ENCODE data around the gene TDP2. TPM values are rescaled to one million over a fixed set of nuclear protein-coding genes. Genes with fewer than 3 reads are reported as not detected.
"Not testable (repeated sequence)": the region's sequence is repeated elsewhere in the genome, so short reads cannot be mapped to it uniquely, and the experiment has no call there.

TDP2 gene, protein sequence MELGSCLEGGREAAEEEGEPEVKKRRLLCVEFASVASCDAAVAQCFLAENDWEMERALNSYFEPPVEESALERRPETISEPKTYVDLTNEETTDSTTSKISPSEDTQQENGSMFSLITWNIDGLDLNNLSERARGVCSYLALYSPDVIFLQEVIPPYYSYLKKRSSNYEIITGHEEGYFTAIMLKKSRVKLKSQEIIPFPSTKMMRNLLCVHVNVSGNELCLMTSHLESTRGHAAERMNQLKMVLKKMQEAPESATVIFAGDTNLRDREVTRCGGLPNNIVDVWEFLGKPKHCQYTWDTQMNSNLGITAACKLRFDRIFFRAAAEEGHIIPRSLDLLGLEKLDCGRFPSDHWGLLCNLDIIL
- total RNA-seq = 10 to 100 TPM; 46.0 to 60.2 TPM

DNA sequence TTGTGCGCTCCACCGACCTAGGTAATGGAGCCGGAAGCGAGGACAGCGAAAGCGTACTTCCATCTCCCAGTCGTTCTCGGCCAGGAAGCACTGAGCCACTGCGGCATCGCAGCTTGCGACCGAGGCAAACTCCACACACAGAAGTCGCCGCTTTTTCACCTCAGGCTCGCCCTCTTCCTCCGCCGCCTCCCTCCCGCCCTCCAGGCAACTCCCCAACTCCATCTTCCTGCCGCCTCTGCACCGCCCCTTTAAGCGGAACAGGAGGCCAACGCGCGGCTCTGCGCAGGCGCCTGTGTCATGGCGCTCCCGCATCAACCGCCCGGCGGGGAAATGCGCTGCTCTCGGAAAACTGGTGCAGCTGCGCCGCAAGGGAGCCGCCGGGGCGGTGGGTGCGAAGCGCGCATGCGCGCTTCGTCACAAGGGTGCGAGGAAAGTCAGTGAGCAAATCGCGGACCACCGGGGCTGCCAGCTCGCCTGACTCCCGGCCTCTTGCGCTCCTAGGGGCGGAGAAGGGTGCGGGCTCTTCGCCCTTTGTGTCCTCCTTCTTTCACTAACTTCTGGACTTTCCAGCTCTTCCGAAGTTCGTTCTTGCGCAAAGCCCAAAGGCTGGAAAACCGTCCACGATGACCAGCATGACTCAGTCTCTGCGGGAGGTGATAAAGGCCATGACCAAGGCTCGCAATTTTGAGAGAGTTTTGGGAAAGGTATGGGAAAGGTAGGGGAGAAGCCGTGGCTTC, at the start of gene TDP2, which contains the start of gene ACOT13:
TDP2 (minus strand) TSS at position 259 of the 737 bp plus-strand sequence; CDS start at position 222, 37 bp downstream.
ACOT13 (plus strand) TSS at position 437 of the 737 bp plus-strand sequence; CDS start at position 624, 187 bp downstream.
- peaks cover 5 to 11% of the 10 kb centered on the region in 2 donors for H3K9me3 Mint-ChIP-seq
- H3K36me3 Mint-ChIP-seq = peaks cover 54 to 70% of the 10 kb centered on the region in 2 donors
- H3K27ac Mint-ChIP-seq = peak within 1 kb of the TSS; percentile 97 to 99
- peak; percentile 92 to 98 for DNase-seq (ENCODE audit: low spot score in 2 of 2)
- peak; percentile 95 to 98 for ATAC-seq

DNA sequence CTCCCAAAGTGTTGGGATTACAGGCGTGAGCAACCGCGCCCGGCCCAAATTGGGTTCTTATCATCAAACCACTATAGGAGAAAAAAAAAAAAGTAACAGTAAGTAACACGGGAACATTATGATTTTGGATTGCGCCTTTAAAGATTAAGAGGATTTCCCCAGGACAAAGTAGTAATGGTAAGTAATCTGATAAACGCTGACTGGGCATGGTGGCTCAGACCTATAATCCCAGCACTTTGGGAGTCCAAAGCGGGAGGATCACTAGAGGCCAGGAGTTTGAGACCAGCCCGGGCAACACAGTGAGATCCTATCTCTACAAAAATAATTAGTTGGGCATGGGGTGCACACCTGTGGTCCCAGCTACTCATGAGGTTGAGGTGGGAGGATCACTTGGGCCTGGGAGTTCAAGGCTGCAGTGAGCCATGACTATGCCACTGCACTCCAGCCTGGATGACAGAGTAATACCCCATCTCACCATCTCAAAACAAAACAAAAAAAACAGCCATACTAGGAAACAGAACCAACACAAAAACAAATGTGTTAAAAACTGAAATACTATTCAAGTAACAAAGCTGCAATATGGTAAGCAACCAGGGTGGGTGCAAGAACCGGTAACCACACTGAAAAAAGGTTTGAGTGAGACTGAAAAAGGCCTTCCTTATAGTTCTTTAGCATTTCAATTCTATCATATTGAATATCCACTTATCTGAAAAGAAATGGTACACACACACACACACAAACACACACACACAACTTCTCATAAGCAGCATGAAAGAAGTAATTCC, 44.0 kb upstream of the TDP2 start:
- H3K36me3 Mint-ChIP-seq = peaks cover 11 to 55% of the 10 kb centered on the region in 2 donors
- no peaks in the 10 kb centered on the region for H3K9me3 Mint-ChIP-seq
- ATAC-seq (peak in 1 of 2 donors; percentile 45), DNase-seq (ENCODE audit: low spot score in 2 of 2) (no peak)
- H3K27ac Mint-ChIP-seq = peak overlapping the region in 1 of 2 donors; percentile 91

DNA sequence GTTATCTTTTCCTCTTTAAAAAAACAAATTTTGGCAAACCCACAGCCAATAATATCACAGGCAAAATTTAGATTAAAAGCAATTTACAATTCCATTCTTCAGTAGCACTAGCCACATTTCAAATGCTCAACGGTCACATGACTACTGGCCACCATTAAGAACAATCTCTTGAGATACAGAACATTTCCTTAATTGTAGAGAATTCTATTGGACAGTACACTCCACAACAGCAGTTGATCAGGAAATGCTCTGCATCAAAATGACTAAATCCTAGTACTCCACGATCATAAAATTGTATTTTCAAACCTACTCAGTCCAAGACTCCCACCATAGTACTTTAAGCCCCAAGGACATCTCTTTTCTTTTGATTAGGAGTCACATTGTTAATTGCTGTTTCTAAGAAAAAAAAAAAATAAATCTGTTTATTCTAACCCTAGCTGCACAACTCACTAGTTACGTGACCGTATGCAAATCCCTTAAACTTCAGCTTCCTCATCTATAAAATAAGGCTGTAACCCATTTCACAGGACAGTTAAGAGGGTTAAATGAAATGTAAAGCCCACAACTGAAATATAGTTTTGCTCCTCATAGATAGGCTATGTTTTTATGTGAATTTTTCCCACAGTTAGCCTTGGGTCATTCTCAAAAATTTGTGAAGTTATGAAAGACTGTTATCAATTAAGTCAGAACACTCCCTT, 42.5 kb upstream of the TDP2 start:
- Mint-ChIP-seq H3K27ac (peak overlapping the region in 1 of 2 donors; percentile 15), H3K9me3 (no peaks in the 10 kb centered on the region), H3K36me3 (peaks cover 6 to 51% of the 10 kb centered on the region in 2 donors)
- ATAC-seq (no peak), DNase-seq (ENCODE audit: low spot score in 2 of 2) (no peak)

DNA sequence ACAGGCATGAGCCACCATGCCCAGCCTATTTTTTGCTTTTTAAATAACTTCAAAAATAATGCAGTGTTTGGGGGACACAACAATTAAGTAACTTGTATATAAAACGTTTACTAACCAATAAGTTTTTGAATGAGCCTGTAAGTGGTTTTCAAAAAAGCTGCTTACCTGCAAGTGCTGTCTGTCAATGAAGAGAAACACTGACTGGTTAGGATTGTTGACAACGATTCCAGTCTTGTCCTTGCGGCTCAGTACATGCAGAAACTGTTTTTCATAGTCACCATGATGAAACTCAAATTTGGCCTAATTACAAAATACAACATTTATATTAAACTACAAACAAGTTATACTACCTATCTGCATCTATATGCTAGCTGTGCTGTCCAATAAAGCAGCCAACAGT, 41.9 kb upstream of the TDP2 start:
- DNase-seq (ENCODE audit: low spot score in 2 of 2) (no peak), ATAC-seq (no peak)
- no peaks in the 10 kb centered on the region for H3K9me3 Mint-ChIP-seq
- H3K36me3 Mint-ChIP-seq = peaks cover 11 to 51% of the 10 kb centered on the region in 2 donors
- no peak overlapping the region for H3K27ac Mint-ChIP-seq

DNA sequence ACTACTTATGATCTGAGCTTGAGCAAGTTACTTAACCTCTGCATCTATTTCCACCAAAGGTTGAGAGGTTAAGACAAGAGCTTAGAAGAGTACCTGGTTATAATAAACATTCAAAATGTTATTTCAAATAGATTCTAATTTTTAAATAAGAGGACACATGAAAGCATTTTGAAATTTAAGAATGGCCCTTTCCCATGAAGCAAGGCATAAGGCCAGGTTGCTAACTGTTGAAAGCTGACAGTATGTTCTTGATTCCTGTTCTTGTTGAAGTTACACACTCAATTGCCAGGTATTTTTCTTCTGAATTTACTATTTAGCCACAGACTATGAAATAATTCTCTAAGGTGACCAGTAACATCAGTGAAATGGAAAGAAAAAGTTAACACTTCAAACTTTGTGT, 37.8 kb upstream of the TDP2 start:
- H3K36me3 Mint-ChIP-seq = peaks cover 8 to 38% of the 10 kb centered on the region in 2 donors
- no peaks in the 10 kb centered on the region for H3K9me3 Mint-ChIP-seq
- ATAC-seq (no peak), DNase-seq (ENCODE audit: low spot score in 2 of 2) (no peak)
- no peak overlapping the region for H3K27ac Mint-ChIP-seq

DNA sequence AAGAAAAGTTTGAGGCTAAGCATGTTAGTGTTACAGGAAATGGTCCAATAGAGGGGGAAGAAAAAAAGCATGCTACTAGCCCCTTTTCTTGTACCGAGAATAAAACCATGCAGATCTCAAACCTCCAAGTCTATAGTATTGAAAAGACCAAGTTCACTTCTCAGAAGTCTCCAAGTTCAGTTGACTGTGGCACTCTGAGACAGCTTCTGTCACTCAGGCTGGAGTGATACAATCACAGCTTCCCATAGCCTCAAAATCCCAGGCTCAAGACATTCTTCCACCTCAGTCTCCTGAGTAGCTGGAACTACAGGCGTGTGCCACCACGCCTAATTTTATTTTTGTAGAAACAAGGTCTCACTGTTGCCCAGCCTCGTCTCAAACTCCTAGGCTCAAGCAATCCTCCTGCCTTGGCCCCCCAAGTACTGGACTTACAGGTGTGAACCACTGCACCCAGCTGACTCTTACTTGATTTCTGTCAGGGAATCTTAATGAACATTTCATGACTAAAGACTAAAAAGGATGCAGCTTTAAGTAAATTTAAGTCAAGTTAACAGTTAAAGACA, 36.1 kb upstream of the TDP2 start:
- H3K36me3 Mint-ChIP-seq = peaks cover 8 to 47% of the 10 kb centered on the region in 2 donors
- H3K9me3 Mint-ChIP-seq = no peaks in the 10 kb centered on the region
- ATAC-seq = no peak

DNA sequence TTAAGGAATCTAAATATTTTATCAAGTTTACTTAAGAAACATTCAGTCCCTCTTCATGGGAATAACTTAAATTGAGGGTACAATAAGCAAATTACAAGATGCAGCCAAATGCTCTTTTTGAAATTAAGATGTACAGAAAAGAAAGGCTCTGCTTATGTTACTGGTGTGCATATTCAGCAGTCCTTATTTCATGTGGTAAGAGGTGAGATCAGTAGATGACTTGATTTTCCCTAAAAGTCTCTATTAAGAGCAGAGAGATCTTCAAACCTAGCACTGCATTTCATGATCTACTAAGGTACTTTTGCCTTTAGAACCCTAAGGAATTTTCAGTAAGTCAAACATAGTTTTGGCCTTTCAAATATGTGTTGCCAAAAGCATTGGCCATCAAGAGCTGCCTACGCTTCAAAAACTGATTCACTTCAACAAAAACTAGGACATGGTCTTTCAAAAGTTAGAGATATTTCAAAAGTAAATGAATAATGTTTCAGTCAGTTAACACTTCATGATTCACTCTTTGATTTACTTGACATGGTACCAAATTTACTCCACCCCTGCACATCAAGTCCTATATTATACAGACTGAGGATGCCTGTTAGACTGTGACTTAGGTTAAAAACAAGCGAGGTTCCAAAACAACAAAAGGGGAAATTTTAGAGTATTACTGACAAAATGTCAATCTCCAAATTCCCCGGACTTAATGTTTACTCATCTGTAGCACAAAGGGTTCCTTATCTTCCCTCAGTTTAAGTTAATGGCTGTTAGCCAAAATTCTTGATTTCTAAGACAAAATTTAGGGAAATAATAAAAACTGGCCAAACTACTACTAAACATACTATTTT, 33.0 kb upstream of the TDP2 start:
- Mint-ChIP-seq H3K36me3 (peaks cover 8 to 29% of the 10 kb centered on the region in 2 donors), H3K27ac (peak overlapping the region; percentile 7 to 61), H3K9me3 (no peaks in the 10 kb centered on the region)
- ATAC-seq (peak; percentile 84 to 85), DNase-seq (ENCODE audit: low spot score in 2 of 2) (no peak)

More for the DNA sequence above, 36.1 kb upstream of the TDP2 start:
- DNase-seq (ENCODE audit: low spot score in 2 of 2) = no peak
- H3K27ac Mint-ChIP-seq = peak overlapping the region; percentile 4 to 15

DNA sequence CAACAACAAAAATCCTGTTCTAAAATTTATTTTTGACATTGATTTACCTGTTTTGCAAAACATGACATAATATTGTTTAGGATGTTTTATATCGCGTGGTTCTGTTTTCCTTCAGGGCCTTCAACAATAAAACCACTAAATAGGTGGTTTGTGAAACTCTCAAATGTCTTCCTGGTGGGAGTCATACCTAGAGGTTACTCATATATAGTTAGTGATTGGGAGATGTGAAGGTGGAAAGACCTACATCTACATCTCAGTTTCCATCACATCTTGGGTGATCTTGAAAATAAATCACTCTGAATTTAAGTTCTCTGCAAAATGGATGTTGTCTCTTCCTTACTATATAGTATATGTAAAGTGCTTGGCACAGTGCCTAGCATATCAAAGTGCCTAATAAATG, 29.4 kb upstream of the TDP2 start:
- peak; percentile 62 to 70 for ATAC-seq

DNA sequence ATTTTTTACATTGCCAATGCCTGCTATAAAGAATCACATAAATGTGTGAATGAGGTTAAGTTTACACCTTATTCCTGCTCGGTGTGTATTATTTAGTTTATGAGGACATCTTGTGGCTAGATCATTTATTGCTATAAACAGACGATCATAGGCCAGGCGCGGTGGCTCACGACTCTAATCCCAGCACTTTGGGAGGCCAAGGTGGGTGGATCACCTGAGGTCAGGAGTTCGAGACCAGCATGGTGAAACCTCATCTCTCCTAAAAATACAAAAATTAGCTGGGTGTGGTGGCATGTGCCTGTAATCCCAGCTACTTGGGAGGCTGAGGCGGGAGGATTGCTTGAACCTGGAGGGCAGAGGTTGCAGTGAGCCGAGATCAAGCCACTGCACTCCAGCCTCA, 28.9 kb upstream of the TDP2 start:
- peaks cover 0 to 11% of the 10 kb centered on the region in 2 donors for H3K36me3 Mint-ChIP-seq
- ATAC-seq (peak; percentile 42 to 53), DNase-seq (ENCODE audit: low spot score in 2 of 2) (peak in 1 of 2 donors; percentile 20)
- H3K9me3 Mint-ChIP-seq = not testable (repeated sequence)
- peak overlapping the region; percentile 49 to 69 for H3K27ac Mint-ChIP-seq

More for the DNA sequence above, 29.4 kb upstream of the TDP2 start:
- H3K27ac Mint-ChIP-seq = peak overlapping the region; percentile 49 to 69
- H3K36me3 Mint-ChIP-seq = peaks cover 0 to 15% of the 10 kb centered on the region in 2 donors
- no peaks in the 10 kb centered on the region for H3K9me3 Mint-ChIP-seq
- no peak for DNase-seq (ENCODE audit: low spot score in 2 of 2)

DNA sequence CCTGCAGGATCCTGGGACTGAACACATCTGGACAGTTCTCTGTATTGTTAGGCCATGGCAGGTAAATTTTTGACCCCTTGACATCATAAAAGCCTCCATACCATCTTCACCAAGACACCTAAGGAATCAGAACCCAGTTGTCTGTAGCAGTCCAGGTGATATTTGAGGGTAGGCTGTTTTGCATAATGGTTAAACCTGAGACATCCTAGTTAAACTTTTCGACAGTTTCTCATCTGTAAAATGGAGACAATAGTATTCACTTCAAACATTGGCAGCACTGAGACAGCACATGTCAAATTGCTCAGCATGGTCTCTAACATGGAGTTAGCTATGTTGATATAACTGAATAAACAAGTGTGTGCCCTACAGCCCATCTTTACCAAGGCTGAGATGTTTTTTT, 27.5 kb upstream of the TDP2 start:
- Mint-ChIP-seq H3K9me3 (no peaks in the 10 kb centered on the region), H3K27ac (no peak overlapping the region), H3K36me3 (peaks cover 0 to 6% of the 10 kb centered on the region in 2 donors)
- no peak for ATAC-seq
- DNase-seq (ENCODE audit: low spot score in 2 of 2) = no peak

DNA sequence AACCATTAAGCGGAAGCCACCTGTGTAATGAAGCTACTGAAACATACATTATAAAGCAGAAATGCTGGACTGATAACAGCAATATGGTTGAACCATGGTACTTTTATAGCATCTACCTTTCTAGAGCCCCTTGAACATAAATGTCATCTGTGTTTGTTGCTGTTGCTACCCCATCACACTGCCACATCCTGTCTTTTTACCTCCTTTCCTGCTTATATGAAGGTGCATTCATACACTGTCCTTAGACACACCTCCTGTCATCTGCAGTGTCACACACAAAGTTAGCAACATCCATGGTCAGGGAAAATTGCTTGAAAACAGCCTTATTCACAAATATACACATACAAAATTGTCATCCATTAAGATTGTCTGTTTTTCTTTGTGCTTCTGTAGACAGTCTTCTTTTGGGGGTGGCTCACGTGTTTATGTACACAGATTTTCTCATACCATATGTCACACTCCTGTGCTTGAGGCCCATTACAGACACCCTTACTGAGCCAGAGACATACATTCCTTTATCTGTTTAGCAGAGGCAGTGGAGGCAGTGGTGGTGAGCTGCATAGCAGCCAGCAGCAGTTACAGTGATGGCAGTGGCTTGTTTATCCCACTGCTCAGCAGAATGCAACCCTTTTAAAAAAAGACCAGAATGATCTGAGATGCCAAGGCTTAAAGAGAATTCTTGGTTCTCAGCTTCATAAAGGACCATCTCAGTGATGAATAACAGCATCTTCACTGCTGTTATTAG, 26.3 kb upstream of the TDP2 start:
- Mint-ChIP-seq H3K9me3 (no peaks in the 10 kb centered on the region), H3K27ac (peak overlapping the region in 1 of 2 donors; percentile 83), H3K36me3 (no peaks in the 10 kb centered on the region)
- DNase-seq (ENCODE audit: low spot score in 2 of 2) = no peak
- no peak for ATAC-seq

DNA sequence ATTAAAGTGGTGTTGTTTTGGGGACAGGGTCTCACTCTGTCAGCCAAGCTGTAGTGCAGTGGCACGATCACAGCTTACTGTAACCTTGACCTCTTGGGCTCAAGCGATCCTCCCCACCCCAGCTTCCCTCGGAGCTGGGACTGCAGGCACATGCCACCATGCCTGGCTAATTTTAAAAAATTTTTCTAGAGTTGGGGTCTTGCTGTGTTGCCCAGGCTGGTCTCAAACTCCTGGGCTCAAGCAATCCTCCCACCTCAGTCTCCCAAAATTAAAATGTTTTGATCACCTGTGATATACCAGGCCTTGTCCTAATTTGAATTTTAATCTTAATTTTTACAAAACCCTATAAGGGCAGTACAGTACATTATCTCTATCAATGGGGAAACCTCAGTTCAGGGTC, 25.7 kb upstream of the TDP2 start:
- no peak for ATAC-seq
- peak overlapping the region in 1 of 2 donors; percentile 29 for H3K27ac Mint-ChIP-seq
- H3K9me3 Mint-ChIP-seq = no peaks in the 10 kb centered on the region
- no peak for DNase-seq (ENCODE audit: low spot score in 2 of 2)
- peaks cover under 1 to 3% of the 10 kb centered on the region in 2 donors for H3K36me3 Mint-ChIP-seq

DNA sequence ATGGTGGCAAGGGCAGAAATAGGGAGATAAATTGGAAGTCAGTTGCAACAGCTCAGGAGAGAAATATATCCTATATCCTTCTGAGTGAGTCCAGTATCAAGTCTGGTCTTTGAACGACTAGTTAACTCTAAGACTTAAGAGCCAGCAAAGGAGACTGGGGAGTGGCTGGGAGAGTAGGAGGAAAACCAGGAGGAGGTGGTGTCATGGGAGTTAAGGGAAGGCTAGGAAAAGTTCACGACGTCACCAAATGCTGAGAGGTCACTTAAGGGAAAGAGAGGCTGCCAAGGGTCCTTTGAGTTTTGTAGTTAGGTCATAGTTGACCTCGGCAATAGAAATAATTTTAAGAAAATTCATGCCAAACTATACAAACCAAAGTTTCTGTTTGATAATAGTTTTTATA, 25.3 kb upstream of the TDP2 start:
- DNase-seq (ENCODE audit: low spot score in 2 of 2) (no peak), ATAC-seq (no peak)
- Mint-ChIP-seq H3K27ac (peak overlapping the region in 1 of 2 donors; percentile 29), H3K9me3 (no peaks in the 10 kb centered on the region), H3K36me3 (peaks cover 5 to 7% of the 10 kb centered on the region in 2 donors)

DNA sequence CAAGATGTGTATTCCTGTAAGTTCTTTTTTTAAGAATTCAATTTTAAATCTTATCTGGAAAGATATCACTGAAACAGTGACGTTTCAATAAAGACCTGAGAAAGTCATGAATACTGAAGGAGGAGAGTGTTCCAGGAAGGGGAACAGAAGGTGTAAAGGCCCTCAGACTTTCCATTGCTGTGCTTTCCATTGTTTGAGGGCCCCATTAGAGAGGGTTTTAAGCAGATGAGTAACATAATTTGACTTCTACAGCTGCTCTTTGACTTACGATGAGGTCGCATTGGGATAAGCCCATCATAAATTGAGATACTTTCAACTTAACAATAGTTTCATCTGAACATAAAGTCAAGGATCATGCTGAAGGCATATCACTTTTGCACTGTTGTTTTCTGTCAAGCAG, 24.9 kb upstream of the TDP2 start:
- DNase-seq (ENCODE audit: low spot score in 2 of 2) = no peak
- H3K27ac Mint-ChIP-seq = peak overlapping the region in 1 of 2 donors; percentile 29
- ATAC-seq = no peak

More for the DNA sequence above, 24.9 kb upstream of the TDP2 start:
- H3K9me3 Mint-ChIP-seq = no peaks in the 10 kb centered on the region
- H3K36me3 Mint-ChIP-seq = peaks cover 5 to 7% of the 10 kb centered on the region in 2 donors

All from activated naive CD4-positive, alpha-beta T cell treated with anti-CD3 and anti-CD28 coated beads, Interleukin-2, amount 50 U/mL, for 72 hours (primary cell).